Left renal pelvis (tissue), 4 donors: Measurements from ENCODE around the gene KRTAP4-7. TPM values are rescaled to one million over a fixed set of nuclear protein-coding genes. Genes with fewer than 3 reads are reported as not detected.

Experiments
- polyA plus RNA-seq, 4 donors: library from polyadenylated mRNA; unstranded; fragments of 120-200 nt; gene quantifications; one replicate each; pipeline ENCODE4 v1.2.1, GENCODE V29; 2013; ENCODE audit not compliant: insufficient read length in 4 of 4

Gene KRTAP4-7
- polyA plus RNA-seq, 4 donors = not detected

Other genes with a start within 250 kb of the KRTAP4-7 start
- under 1 TPM in 2 of 4 donors, not detected in 2; 0.10 to 0.27 TPM for gene KRT12, start 216.9 kb upstream of the KRTAP4-7 start, polyA plus RNA-seq
- 1 to 10 TPM in 1 of 4 donors, under 1 TPM in 2, not detected in 1; 0.09 to 2.0 (median 0.58) TPM for gene KRT20, start 198.9 kb upstream of the KRTAP4-7 start, polyA plus RNA-seq
- 1 to 10 TPM in 2 of 4 donors, under 1 TPM in 2; 0.52 to 2.1 (median 1.0) TPM for gene KRT23, start 146.5 kb upstream of the KRTAP4-7 start, polyA plus RNA-seq
- gene KRT39, start 117.2 kb upstream of the KRTAP4-7 start, polyA plus RNA-seq = not detected
- gene KRT40, start 99.8 kb upstream of the KRTAP4-7 start, polyA plus RNA-seq = under 1 TPM in 1 of 4 donors, not detected in 3; 0.07 TPM
- not detected for gene KRTAP3-3, start 90.0 kb upstream of the KRTAP4-7 start, polyA plus RNA-seq
- gene KRTAP3-2, start 84.2 kb upstream of the KRTAP4-7 start, polyA plus RNA-seq = not detected
- gene KRTAP3-1, start 75.0 kb upstream of the KRTAP4-7 start, polyA plus RNA-seq = not detected
- gene KRTAP1-5, start 56.9 kb upstream of the KRTAP4-7 start, polyA plus RNA-seq = not detected
- gene KRTAP1-4, start 54.0 kb upstream of the KRTAP4-7 start, polyA plus RNA-seq = not detected
- not detected for gene KRTAP1-3, start 49.3 kb upstream of the KRTAP4-7 start, polyA plus RNA-seq
- not detected for gene KRTAP1-1, start 42.7 kb upstream of the KRTAP4-7 start, polyA plus RNA-seq
- not detected for gene KRTAP2-1, start 36.8 kb upstream of the KRTAP4-7 start, polyA plus RNA-seq
- gene KRTAP2-2, start 28.9 kb upstream of the KRTAP4-7 start, polyA plus RNA-seq = not detected
- gene KRTAP2-3, start 24.0 kb upstream of the KRTAP4-7 start, polyA plus RNA-seq = not detected
- not detected for gene KRTAP2-4, start 18.3 kb upstream of the KRTAP4-7 start, polyA plus RNA-seq
- not detected for gene KRTAP4-8, start 14.0 kb downstream of the KRTAP4-7 start, polyA plus RNA-seq
- not detected for gene KRTAP4-16, start 18.1 kb downstream of the KRTAP4-7 start, polyA plus RNA-seq
- gene KRTAP4-9, start 21.2 kb downstream of the KRTAP4-7 start, polyA plus RNA-seq = not detected
- gene KRTAP4-11, start 34.2 kb downstream of the KRTAP4-7 start, polyA plus RNA-seq = not detected
- gene KRTAP4-12, start 40.0 kb downstream of the KRTAP4-7 start, polyA plus RNA-seq = not detected
- gene KRTAP4-6, start 56.4 kb downstream of the KRTAP4-7 start, polyA plus RNA-seq = not detected
- gene KRTAP4-5, start 65.7 kb downstream of the KRTAP4-7 start, polyA plus RNA-seq = not detected
- gene KRTAP4-4, start 76.6 kb downstream of the KRTAP4-7 start, polyA plus RNA-seq = not detected
- not detected for gene KRTAP4-3, start 84.1 kb downstream of the KRTAP4-7 start, polyA plus RNA-seq
- not detected for gene KRTAP4-2, start 94.1 kb downstream of the KRTAP4-7 start, polyA plus RNA-seq
- not detected for gene KRTAP4-1, start 100.8 kb downstream of the KRTAP4-7 start, polyA plus RNA-seq
- not detected for gene KRTAP9-1, start 105.7 kb downstream of the KRTAP4-7 start, polyA plus RNA-seq
- gene KRTAP9-2, start 142.5 kb downstream of the KRTAP4-7 start, polyA plus RNA-seq = not detected
- not detected for gene KRTAP9-3, start 148.3 kb downstream of the KRTAP4-7 start, polyA plus RNA-seq
- not detected for gene KRTAP9-8, start 153.8 kb downstream of the KRTAP4-7 start, polyA plus RNA-seq
- not detected for gene KRTAP9-4, start 165.5 kb downstream of the KRTAP4-7 start, polyA plus RNA-seq
- gene KRTAP9-9, start 171.2 kb downstream of the KRTAP4-7 start, polyA plus RNA-seq = not detected
- gene KRTAP9-6, start 181.2 kb downstream of the KRTAP4-7 start, polyA plus RNA-seq = not detected
- gene KRTAP9-7, start 191.5 kb downstream of the KRTAP4-7 start, polyA plus RNA-seq = not detected
- gene KRTAP29-1, start 218.7 kb downstream of the KRTAP4-7 start, polyA plus RNA-seq = not detected
- not detected for gene KRTAP16-1, start 225.2 kb downstream of the KRTAP4-7 start, polyA plus RNA-seq
- gene KRTAP17-1, start 231.6 kb downstream of the KRTAP4-7 start, polyA plus RNA-seq = not detected